ENCODE results near the gene PDE4B.

DNA sequence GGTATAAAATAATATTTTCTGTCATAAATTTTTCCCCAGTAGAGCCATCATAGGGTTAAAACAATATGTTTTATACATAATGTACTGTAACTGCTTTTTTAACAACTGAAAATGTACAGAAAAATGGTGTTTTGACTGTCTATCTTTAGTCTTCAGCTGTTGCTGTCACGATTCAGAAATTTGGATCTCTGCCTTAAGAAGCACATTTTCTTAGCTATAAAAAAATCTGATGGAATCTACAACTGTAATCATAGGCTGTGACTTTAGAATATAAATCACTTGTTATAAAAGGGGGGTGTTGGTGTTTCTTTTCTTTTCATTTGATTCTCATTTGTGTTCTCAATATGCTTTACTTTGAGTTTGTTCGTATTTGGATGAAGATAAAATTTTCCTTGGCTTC is 187.5 kb downstream of the PDE4B start:
- TF ChIP-seq POLR2A (IDR thresholded peaks at IDR 0.05) (no peak), CTCF (IDR thresholded peaks at IDR 0.05) (no peak), POLR2AphosphoS5 (IDR thresholded peaks at IDR 0.05) (no peak)

Measured in sigmoid colon (tissue), 4 donors.